A673 (cell line): ENCODE data around the gene UGT2A3.

Experiments used
- CTCF ChIP-seq: fragments of 300-800, 200-600 bp; sonication (generic); conservative IDR thresholded peaks from 2 replicates; pipeline ENCODE4 v1.5.1; 2017; ENCODE audit warnings: low read depth, mild to moderate bottlenecking, antibody characterized with exemption, low read length, moderate library complexity, mixed read lengths
- EZH2 ChIP-seq: fragments of 200-600 bp; sonication (generic); IDR thresholded peaks from 2 replicates; pipeline ENCODE4 v1.6.1; 2017; ENCODE audit warnings: borderline replicate concordance, low read depth, mild to moderate bottlenecking, mixed read lengths, antibody characterized with exemption, low read length; ENCODE audit not compliant: poor library complexity, severe bottlenecking

GRCh38 chr4:68985442-68985841 is 33.8 kb upstream of the UGT2A3 start:
- TF ChIP-seq CTCF: no peak
- TF ChIP-seq EZH2: no peak
